Liver (tissue), 3 donors: ENCODE measurements around the gene GLI3.

Experiments
- CTCF ChIP-seq: fragments of 150-350 bp; IDR thresholded peaks from 2 replicates; pipeline ENCODE4 v1.5.1; 2017; ENCODE audit warnings: improper control_type of control experiment, low read depth, low read length; ENCODE audit not compliant: missing input control
- EGR1 ChIP-seq, 2 donors: IDR thresholded peaks; 2 replicates each; pipeline ENCODE4 v1.6.1; 2016 to 2018; ENCODE audit warnings: antibody characterized with exemption in 2 of 2, low read depth in 2 of 2
- GABPA ChIP-seq, 2 donors: IDR thresholded peaks in 1 of 2; conservative IDR thresholded peaks in 1 of 2; 2 replicates each; pipeline ENCODE4 v1.6.1; 2016; ENCODE audit warnings: antibody characterized with exemption in 2 of 2, mild to moderate bottlenecking in 1 of 2, moderate library complexity in 1 of 2
- JUND ChIP-seq, 2 donors: IDR thresholded peaks; 2 replicates each; pipeline ENCODE4 v1.6.1; 2016; ENCODE audit warnings: antibody characterized with exemption in 2 of 2
- MAX ChIP-seq: IDR thresholded peaks from 2 replicates; pipeline ENCODE4 v1.6.1; 2016; ENCODE audit warnings: antibody characterized with exemption
- REST ChIP-seq: IDR thresholded peaks from 2 replicates; pipeline ENCODE4 v1.6.1; 2016; ENCODE audit warnings: antibody characterized with exemption, mild to moderate bottlenecking
- SP1 ChIP-seq: IDR thresholded peaks from 2 replicates; pipeline ENCODE4 v1.6.1; 2018; ENCODE audit warnings: antibody characterized with exemption, mild to moderate bottlenecking
- YY1 ChIP-seq: IDR thresholded peaks from 2 replicates; pipeline ENCODE4 v1.6.1; 2016; ENCODE audit warnings: antibody characterized with exemption, mild to moderate bottlenecking
- TF ChIP-seq, protein P1 (sequence below): IDR thresholded peaks from 2 replicates; pipeline ENCODE4 v1.6.1; 2016; ENCODE audit warnings: antibody characterized with exemption
- donor health status: healthy.
- donor health status: healthy.

DNA sequence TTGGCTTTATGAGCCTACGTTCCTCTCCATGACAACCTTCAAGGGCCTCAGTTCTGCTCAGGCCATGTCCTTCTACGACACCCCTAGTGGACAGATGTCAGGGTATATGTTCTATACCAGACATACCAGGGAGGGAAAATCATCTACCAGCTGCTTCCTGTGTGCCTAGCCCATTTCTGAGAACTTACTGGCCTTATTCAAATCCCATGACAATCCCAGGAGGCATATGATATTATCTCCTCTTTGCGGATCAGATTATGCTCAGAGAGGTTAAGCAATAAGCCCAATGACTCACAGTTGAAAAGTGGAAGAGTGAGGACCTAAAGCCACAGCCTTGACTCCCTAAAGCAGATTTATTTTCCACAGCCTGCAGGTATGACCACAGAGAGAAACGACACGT is 139.3 kb downstream of the GLI3 start:
- TF ChIP-seq CTCF (no peak), MAX (no peak), EGR1 (IDR thresholded peaks at IDR 0.05; ENCODE audit: low read depth in 2 of 2) (no peak), REST (no peak), JUND (IDR thresholded peaks at IDR 0.05) (no peak), SP1 (no peak), GABPA (IDR thresholded peaks at IDR 0.05 in 1 of 2, conservative IDR thresholded peaks at IDR 0.05 in 1 of 2) (no peak), YY1 (no peak)
- TF ChIP-seq, protein P1, sequence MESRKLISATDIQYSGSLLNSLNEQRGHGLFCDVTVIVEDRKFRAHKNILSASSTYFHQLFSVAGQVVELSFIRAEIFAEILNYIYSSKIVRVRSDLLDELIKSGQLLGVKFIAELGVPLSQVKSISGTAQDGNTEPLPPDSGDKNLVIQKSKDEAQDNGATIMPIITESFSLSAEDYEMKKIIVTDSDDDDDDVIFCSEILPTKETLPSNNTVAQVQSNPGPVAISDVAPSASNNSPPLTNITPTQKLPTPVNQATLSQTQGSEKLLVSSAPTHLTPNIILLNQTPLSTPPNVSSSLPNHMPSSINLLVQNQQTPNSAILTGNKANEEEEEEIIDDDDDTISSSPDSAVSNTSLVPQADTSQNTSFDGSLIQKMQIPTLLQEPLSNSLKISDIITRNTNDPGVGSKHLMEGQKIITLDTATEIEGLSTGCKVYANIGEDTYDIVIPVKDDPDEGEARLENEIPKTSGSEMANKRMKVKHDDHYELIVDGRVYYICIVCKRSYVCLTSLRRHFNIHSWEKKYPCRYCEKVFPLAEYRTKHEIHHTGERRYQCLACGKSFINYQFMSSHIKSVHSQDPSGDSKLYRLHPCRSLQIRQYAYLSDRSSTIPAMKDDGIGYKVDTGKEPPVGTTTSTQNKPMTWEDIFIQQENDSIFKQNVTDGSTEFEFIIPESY: no peak
